Tibial nerve (tissue), 4 donors: ENCODE results near the gene PLA2R1. TPM values are rescaled to one million over a fixed set of nuclear protein-coding genes. Genes with fewer than 3 reads are reported as not detected.

ENCODE experiments used
- DNase-seq, 2 donors: peaks; one replicate each; pipeline ENCODE4 v3.0.0-alpha.2; 2019; ENCODE audit warnings: low spot score in 2 of 2
- H3K27ac ChIP-seq, 4 donors: fragments of 200-600 bp; sonication (generic) in 3 of 4; one replicate each; pipeline ENCODE4 v1.5.1; 2017 to 2019; ENCODE audit warnings: mild to moderate bottlenecking in 1 of 4
- H3K27me3 ChIP-seq, 2 donors: fragments of 200-600 bp; sonication (generic) in 1 of 2; one replicate each; pipeline versions ENCODE4 v1.5.1 to v1.6.0; 2017 to 2019
- H3K36me3 ChIP-seq, 3 donors: fragments of 200-600 bp; sonication (generic); one replicate each; pipeline ENCODE4 v1.5.1; 2018 to 2019
- H3K4me1 ChIP-seq, 4 donors: fragments of 200-600 bp; sonication (generic) in 3 of 4; one replicate each; pipeline ENCODE4 v1.5.1; 2017 to 2019
- H3K4me3 ChIP-seq, 4 donors: fragments of 200-600 bp; sonication (generic) in 3 of 4; one replicate each; pipeline ENCODE4 v1.5.1; 2017 to 2019; ENCODE audit warnings: mild to moderate bottlenecking in 1 of 4, moderate library complexity in 1 of 4
- H3K9me3 ChIP-seq, 4 donors: fragments of 200-600 bp; sonication (generic) in 3 of 4; one replicate each; pipeline ENCODE4 v1.5.1; 2017 to 2019
- CTCF ChIP-seq, 5 experiments: fragments of 200-600 bp in 3 of 5; fragments of 450-650 bp in 2 of 5; sonication (generic) in 3 of 5; IDR thresholded peaks; one replicate each; pipeline ENCODE4 v1.5.1; 2016 to 2019; ENCODE audit warnings: antibody characterized with exemption in 5 of 5, mild to moderate bottlenecking in 3 of 5, moderate library complexity in 2 of 5
- EP300 ChIP-seq, 2 donors: sonication (generic); formaldehyde crosslinking; IDR thresholded peaks; one replicate each; pipeline ENCODE4 v1.6.1; 2017; ENCODE audit warnings: antibody characterized with exemption in 2 of 2, mild to moderate bottlenecking in 1 of 2
- POLR2A ChIP-seq, 2 donors: fragments of 450-650 bp; IDR thresholded peaks; one replicate each; pipeline ENCODE4 v1.6.1; 2017; ENCODE audit warnings: antibody characterized with exemption in 2 of 2, mild to moderate bottlenecking in 2 of 2, moderate library complexity in 2 of 2
- WGBS, 2 donors: methylation state at CpG; one replicate each; pipeline ENCODE4 v1.1.5; 2018; 5-methylcytosine and 5-hydroxymethylcytosine counted together
- total RNA-seq, 4 donors: library from RNA; depleted of rRNA; stranded (reverse); fragments of >200 nt; gene quantifications; one replicate each; pipeline ENCODE4 v1.1.0, GENCODE V29; 2016

The PLA2R1 gene
- total RNA-seq, 4 donors from 2014 or later: 11.1 to 22.7 (median 18.6) TPM

DNA sequence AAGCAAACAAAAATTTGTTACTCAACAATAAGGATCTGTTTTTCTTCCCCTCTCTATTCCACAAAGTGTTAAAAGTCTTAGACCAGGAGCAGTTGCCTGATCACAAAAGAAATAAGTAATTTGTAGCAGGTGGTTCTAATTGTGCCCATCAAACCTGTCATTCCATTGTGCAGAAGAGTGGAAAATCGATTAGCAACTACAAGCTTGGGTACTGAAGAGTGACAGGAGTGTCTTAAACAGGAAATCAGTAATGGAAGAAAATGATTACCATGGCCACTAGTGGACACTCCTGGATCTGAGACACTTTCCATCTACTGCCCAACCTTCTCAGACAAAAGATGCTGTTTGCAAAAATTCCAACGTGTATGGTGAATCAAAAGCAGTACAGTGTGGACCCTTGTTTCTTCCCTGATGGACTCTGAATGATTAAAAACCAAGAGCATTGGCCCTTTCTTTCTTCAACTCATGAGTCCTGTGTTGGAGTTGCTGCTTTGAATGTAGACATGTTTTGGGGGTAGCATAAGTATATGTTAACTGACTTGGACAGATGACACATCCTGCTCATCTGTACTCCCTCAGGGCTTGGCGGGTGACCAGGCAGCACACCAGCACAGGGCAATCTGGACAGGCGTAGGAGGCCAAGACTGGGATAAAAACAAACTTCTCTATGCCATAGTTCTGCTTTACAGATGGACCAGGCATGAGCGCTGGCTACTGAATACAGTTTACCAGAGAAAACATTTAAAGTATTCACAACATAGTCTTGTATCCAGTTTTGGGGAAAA, 51.9 kb downstream of the PLA2R1 start:
- no peak overlapping the region for H3K4me3 ChIP-seq
- H3K27ac ChIP-seq: no peak overlapping the region
- DNase-seq: no peak
- TF ChIP-seq POLR2A (IDR thresholded peaks at IDR 0.05): no peak
- peaks cover 0 to 9% (median 0%) of the 10 kb centered on the region in 4 donors for H3K4me1 ChIP-seq
- 64% methylated on average over 5 of the region's 5 CpGs for WGBS, 2 donors
- peaks cover 0 to 40% (median 0%) of the 10 kb centered on the region in 3 donors for H3K36me3 ChIP-seq
- peaks cover 0 to 8% (median 0%) of the 10 kb centered on the region in 4 donors for H3K9me3 ChIP-seq
- no peaks in the 10 kb centered on the region for H3K27me3 ChIP-seq

- TF ChIP-seq POLR2A (IDR thresholded peaks at IDR 0.05) (no peak), CTCF (IDR thresholded peaks at IDR 0.05) (no peak), EP300 (IDR thresholded peaks at IDR 0.05) (no peak)
- peaks cover 0 to 42% (median 0%) of the 10 kb centered on the region in 3 donors for H3K36me3 ChIP-seq
- 47 to 73% methylated on average over 5 of the region's 5 CpGs for WGBS, 2 donors
- DNase-seq: no peak
- H3K4me3 ChIP-seq: no peak overlapping the region
- no peaks in the 10 kb centered on the region for H3K27me3 ChIP-seq
- H3K27ac ChIP-seq: no peak overlapping the region
- peaks cover 0 to 9% (median 0%) of the 10 kb centered on the region in 4 donors for H3K4me1 ChIP-seq
- H3K9me3 ChIP-seq: peaks cover 0 to 8% (median 0%) of the 10 kb centered on the region in 4 donors
Observed at GRCh38 chr2:160007111-160007510, 55.3 kb downstream of the PLA2R1 start.

GRCh38 chr2:160006475-160006874, 55.9 kb downstream of the PLA2R1 start:
- Histone ChIP-seq H3K4me1 (peaks cover 0 to 9% (median 0%) of the 10 kb centered on the region in 4 donors), H3K27ac (no peak overlapping the region)
- WGBS, 2 donors: 55 to 56% methylated on average over 2 of the region's 2 CpGs

DNA sequence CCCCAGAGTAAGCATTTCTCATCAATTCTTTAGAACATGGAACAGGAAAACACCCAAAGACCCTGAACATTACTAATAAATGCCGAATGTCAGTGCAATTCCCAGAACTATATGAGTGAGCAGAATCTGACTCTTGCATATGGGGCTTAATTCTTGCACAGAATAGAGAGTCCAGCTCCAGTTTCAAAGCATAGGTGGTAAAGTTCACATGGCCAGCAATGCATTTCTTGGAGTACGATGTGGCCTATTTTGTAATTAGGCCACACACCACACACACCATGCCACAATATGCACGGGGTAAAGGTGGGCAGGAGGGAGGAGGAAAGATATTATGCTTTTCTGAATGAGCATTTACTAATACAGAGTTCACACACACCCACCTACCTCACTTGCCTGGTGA, 56.5 kb downstream of the PLA2R1 start:
- no peak for DNase-seq
- WGBS, 2 donors: 80 to 87% methylated on average over 3 of the region's 3 CpGs

More at GRCh38 chr2:160006475-160006874, 55.9 kb downstream of the PLA2R1 start:
- DNase-seq: no peak
- Histone ChIP-seq H3K36me3 (peaks cover 0 to 35% (median 0%) of the 10 kb centered on the region in 3 donors), H3K9me3 (peaks cover 0 to 8% (median 0%) of the 10 kb centered on the region in 4 donors), H3K27me3 (no peaks in the 10 kb centered on the region), H3K4me3 (no peak overlapping the region)
- TF ChIP-seq CTCF (IDR thresholded peaks at IDR 0.05): no peak
- TF ChIP-seq EP300 (IDR thresholded peaks at IDR 0.05): no peak

GRCh38 chr2:160005476-160005875, 56.9 kb downstream of the PLA2R1 start:
- Histone ChIP-seq H3K36me3 (peaks cover 0 to 35% (median 0%) of the 10 kb centered on the region in 3 donors), H3K4me3 (no peak overlapping the region), H3K27me3 (no peaks in the 10 kb centered on the region), H3K4me1 (peaks cover 0 to 9% (median 0%) of the 10 kb centered on the region in 4 donors), H3K27ac (no peak overlapping the region), H3K9me3 (peaks cover 0 to 8% (median 0%) of the 10 kb centered on the region in 4 donors)
- DNase-seq: no peak
- TF ChIP-seq EP300 (IDR thresholded peaks at IDR 0.05) (no peak), POLR2A (IDR thresholded peaks at IDR 0.05) (no peak), CTCF (IDR thresholded peaks at IDR 0.05) (no peak)
- WGBS, 2 donors: 80 to 90% methylated on average over 5 of the region's 5 CpGs

More for the DNA sequence above, 56.5 kb downstream of the PLA2R1 start:
- no peak overlapping the region for H3K27ac ChIP-seq
- H3K36me3 ChIP-seq: peaks cover 0 to 35% (median 0%) of the 10 kb centered on the region in 3 donors
- TF ChIP-seq EP300 (IDR thresholded peaks at IDR 0.05) (no peak), POLR2A (IDR thresholded peaks at IDR 0.05) (no peak), CTCF (IDR thresholded peaks at IDR 0.05) (no peak)
- peaks cover 0 to 9% (median 0%) of the 10 kb centered on the region in 4 donors for H3K4me1 ChIP-seq
- no peak overlapping the region for H3K4me3 ChIP-seq
- H3K9me3 ChIP-seq: peaks cover 0 to 8% (median 0%) of the 10 kb centered on the region in 4 donors
- no peaks in the 10 kb centered on the region for H3K27me3 ChIP-seq
